Nephron (organoid): ENCODE results near the gene CXCR5.

Source experiments
- H3K27ac Mint-ChIP-seq, 3 experiments: 2 replicates each; pipeline ENCODE4 v1.8.0; 2020; ENCODE audit warnings: mixed read lengths in 3 of 3, mild to moderate bottlenecking in 2 of 3, moderate library complexity in 1 of 3
- H3K27me3 Mint-ChIP-seq: 2 replicates; pipeline ENCODE4 v1.8.0; 2021; ENCODE audit warnings: low read depth, mild to moderate bottlenecking, moderate library complexity, mixed read lengths
- H3K36me3 Mint-ChIP-seq: 2 replicates; pipeline ENCODE4 v1.8.0; 2020; ENCODE audit warnings: low read depth, mixed read lengths
- H3K4me1 Mint-ChIP-seq: 2 replicates; pipeline ENCODE4 v1.8.0; 2020; ENCODE audit warnings: mixed read lengths
- H3K4me3 Mint-ChIP-seq, 3 experiments: 2 replicates each; pipeline ENCODE4 v1.8.0; 2020; ENCODE audit warnings: mild to moderate bottlenecking in 3 of 3, mixed read lengths in 3 of 3, moderate library complexity in 2 of 3
- H3K9me3 Mint-ChIP-seq: 2 replicates; pipeline ENCODE4 v1.8.0; 2020; ENCODE audit warnings: mixed read lengths
- TF ChIP-seq, protein P1 (sequence below), 3 experiments: fragments of 200-600 bp; sonication (generic); IDR thresholded peaks; one replicate each; pipeline ENCODE4 v1.5.0; 2021; ENCODE audit warnings: antibody characterized with exemption in 3 of 3; ENCODE audit not compliant: unreplicated experiment in 3 of 3

The CXCR5 gene

DNA sequence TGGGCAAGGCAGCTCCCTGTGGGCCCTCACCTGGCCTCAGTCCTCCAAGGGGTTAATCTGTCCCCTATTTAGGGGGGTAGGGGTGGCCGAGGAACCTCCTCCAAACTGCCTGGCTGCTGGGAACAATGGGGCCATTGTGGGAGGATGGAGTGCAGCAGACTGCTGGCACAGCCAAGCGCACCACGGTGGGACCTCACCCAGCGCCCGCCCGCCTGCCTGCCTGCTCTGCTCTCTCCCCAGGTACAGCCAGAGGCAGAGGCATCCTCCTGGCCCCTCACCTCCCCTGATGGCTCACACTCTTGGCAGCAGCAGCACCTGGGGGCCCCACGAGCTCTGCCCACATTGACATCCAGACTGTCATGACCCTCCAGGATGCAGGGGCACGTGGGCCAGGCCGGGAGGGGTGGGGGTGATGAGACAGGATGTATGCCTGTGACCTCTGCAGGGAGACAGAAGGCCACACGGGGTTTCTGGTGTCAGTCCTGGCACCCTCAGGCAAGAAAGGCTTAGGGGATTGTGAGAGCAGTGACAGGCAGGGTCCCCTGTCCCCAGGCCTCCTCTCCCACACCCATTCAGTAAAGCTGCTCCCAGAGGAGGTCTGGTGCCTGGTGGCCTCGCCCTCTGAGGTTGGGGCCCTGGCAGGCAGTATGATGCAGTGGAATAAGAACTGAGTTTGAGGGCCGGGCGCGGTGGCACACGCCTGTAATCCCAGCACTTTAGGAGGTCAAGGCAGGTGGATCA is 30.7 kb downstream of the CXCR5 start:
- H3K27ac Mint-ChIP-seq: peak overlapping the region; percentile 84 to 100 (median 93)
- peak overlapping the region; percentile 25 to 43 (median 32) for H3K4me3 Mint-ChIP-seq

DNA sequence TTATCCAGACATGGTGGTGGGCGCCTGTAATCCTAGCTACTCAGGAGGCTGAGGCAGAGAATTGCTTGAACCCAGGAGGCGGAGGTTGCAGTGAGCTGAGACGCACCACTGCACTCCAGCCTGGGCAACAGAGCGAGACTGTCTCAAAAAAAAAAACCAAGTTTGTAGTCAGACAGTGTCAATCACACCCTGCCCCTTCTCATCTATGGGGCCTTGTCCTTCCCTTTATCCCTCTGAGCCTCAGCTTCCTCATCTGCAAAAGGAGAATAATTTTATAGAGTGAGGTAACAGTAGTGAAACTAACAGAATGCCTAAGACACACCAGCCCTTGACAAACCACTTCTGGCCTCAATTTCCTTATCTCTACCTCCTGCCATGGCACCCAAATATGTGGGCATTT is 31.3 kb downstream of the CXCR5 start:
- Mint-ChIP-seq H3K27me3 (no peaks in the 10 kb centered on the region), H3K36me3 (no peaks in the 10 kb centered on the region), H3K4me3 (peak overlapping the region in 1 of 3 experiments; percentile 43), H3K4me1 (peaks cover 86% of the 10 kb centered on the region), H3K27ac (peak overlapping the region; percentile 84 to 100 (median 93)), H3K9me3 (no peaks in the 10 kb centered on the region)
- TF ChIP-seq, protein P1, sequence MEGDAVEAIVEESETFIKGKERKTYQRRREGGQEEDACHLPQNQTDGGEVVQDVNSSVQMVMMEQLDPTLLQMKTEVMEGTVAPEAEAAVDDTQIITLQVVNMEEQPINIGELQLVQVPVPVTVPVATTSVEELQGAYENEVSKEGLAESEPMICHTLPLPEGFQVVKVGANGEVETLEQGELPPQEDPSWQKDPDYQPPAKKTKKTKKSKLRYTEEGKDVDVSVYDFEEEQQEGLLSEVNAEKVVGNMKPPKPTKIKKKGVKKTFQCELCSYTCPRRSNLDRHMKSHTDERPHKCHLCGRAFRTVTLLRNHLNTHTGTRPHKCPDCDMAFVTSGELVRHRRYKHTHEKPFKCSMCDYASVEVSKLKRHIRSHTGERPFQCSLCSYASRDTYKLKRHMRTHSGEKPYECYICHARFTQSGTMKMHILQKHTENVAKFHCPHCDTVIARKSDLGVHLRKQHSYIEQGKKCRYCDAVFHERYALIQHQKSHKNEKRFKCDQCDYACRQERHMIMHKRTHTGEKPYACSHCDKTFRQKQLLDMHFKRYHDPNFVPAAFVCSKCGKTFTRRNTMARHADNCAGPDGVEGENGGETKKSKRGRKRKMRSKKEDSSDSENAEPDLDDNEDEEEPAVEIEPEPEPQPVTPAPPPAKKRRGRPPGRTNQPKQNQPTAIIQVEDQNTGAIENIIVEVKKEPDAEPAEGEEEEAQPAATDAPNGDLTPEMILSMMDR (IDR thresholded peaks at IDR 0.05; ENCODE audit: unreplicated experiment in 3 of 3): no peak

More for the DNA sequence above, 30.7 kb downstream of the CXCR5 start:
- Mint-ChIP-seq H3K4me1 (peaks cover 80% of the 10 kb centered on the region), H3K9me3 (no peaks in the 10 kb centered on the region), H3K27me3 (no peaks in the 10 kb centered on the region), H3K36me3 (no peaks in the 10 kb centered on the region)
- TF ChIP-seq, protein P1 (IDR thresholded peaks at IDR 0.05; ENCODE audit: unreplicated experiment in 3 of 3): no peak

- no peaks in the 10 kb centered on the region for H3K27me3 Mint-ChIP-seq
- TF ChIP-seq, protein P1 (IDR thresholded peaks at IDR 0.05; ENCODE audit: unreplicated experiment in 3 of 3): no peak
- no peaks in the 10 kb centered on the region for H3K36me3 Mint-ChIP-seq
- H3K4me1 Mint-ChIP-seq: peaks cover 91% of the 10 kb centered on the region
- H3K27ac Mint-ChIP-seq: peak overlapping the region; percentile 84 to 100 (median 93)
- peak overlapping the region; percentile 9 to 87 (median 30) for H3K4me3 Mint-ChIP-seq
- H3K9me3 Mint-ChIP-seq: no peaks in the 10 kb centered on the region
Measured at GRCh38 chr11:118915396-118915795, 31.7 kb downstream of the CXCR5 start.

DNA sequence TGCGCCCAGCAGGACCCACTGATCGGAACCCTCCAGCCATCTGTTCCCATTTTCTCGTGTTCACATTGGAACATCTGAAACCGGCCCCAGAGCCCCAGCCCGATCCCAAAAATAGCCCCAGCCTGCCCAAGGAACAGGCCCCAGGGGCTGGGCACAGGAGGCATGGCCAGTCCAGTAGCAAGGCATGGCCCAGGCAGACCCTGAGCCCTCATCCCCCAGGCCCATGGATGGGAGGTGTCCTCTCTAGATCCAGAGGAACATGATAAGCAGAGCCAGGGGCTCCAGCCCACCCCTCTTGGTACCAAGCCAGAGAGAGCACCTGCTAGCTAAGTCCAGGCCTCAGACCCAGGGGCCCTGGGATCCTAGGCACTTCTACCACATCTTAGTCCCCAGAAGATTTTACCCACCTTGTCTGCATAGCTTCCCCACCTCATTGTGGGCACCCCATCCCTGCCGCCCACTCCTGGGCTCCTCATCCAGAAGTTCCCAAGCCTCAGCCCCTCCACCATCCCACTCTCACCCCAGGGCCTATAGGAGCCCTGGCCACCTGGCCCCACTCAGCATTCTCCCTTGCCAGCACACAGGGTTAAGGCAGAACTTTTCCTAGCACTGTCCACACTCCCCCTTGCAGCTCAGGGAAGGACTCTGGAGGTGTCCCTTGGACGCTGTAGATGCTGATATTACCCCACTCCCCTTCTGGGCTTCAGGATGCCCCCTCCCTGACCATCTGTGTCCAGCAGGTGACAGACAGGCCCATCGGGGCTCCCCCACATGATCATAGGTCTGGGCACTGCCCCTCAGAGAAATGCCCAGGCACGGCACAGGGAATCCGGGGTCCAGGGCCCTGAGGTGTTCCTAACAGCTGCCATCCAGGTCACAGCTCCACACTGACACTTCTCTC is 32.5 kb downstream of the CXCR5 start:
- no peaks in the 10 kb centered on the region for H3K27me3 Mint-ChIP-seq
- H3K4me1 Mint-ChIP-seq: peaks cover 93% of the 10 kb centered on the region
- H3K9me3 Mint-ChIP-seq: no peaks in the 10 kb centered on the region
- TF ChIP-seq, protein P1 (IDR thresholded peaks at IDR 0.05; ENCODE audit: unreplicated experiment in 3 of 3): no peak
- H3K4me3 Mint-ChIP-seq: peak overlapping the region; percentile 74 to 87 (median 75)
- no peaks in the 10 kb centered on the region for H3K36me3 Mint-ChIP-seq
- H3K27ac Mint-ChIP-seq: peak overlapping the region; percentile 84 to 100 (median 93)

DNA sequence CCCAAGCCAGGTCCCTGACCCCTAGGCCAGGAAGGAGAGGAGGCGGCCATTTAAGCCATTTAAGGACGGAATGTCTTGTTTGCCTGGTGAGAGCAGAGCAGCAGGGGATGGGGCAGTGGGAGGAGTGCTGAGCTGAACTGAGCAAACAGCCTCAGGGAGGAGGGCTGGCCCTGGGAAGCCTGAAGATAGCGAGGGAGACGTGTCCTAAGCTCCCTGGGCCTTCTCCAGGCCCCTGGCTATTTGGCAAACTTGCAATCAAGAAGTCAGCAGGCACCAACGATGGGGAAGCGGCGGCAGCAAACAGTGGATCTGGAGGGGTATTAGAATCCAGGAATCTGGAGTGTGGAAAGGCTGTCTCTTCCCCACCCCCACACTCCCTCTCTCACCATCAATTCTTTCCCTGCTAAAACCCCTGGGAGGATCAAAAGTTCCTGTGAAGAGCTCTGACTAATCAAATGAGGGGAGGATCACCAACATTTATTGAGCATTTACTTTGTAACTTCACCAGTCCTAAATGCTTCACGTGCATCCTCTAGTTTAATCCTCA is 33.2 kb downstream of the CXCR5 start:
- peaks cover 89% of the 10 kb centered on the region for H3K4me1 Mint-ChIP-seq
- peak overlapping the region; percentile 84 to 100 (median 93) for H3K27ac Mint-ChIP-seq
- H3K36me3 Mint-ChIP-seq: no peaks in the 10 kb centered on the region
- H3K4me3 Mint-ChIP-seq: peak overlapping the region; percentile 74 to 87 (median 75)
- TF ChIP-seq, protein P1 (IDR thresholded peaks at IDR 0.05; ENCODE audit: unreplicated experiment in 3 of 3): no peak
- no peaks in the 10 kb centered on the region for H3K27me3 Mint-ChIP-seq
- H3K9me3 Mint-ChIP-seq: no peaks in the 10 kb centered on the region
